Activated CD4-positive, alpha-beta T cell treated with anti-CD3 and anti-CD28 coated beads for 4 hours (primary cell): ENCODE measurements around the gene PTX3.

Source experiments
- DNase-seq, 2 donors: peaks; one replicate each; pipeline ENCODE4 v3.0.0-alpha.2; 2020

Gene PTX3

GRCh38 chr3:157427901-157428300, 8.7 kb upstream of the PTX3 start:
- no peak for DNase-seq

DNA sequence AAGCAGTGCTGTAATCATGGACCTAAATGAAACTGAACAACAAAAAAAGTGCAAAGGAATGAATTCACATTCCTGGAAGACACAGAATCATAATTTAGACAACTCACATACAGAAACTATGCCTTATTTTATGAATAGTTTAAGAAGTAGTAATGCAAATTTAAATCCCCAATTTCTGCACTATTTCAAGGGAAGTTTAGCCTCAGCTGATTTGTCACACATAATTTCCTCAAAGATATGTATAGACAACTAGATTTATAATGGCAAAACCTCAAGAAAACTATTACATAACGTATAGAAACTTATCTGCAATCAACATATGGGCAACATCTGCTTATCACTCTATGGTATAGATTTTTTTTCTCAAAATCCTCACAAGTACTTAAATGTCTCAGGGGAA, 7.8 kb upstream of the PTX3 start:
- no peak for DNase-seq

GRCh38 chr3:157429708-157430107, 6.9 kb upstream of the PTX3 start:
- no peak for DNase-seq

DNA sequence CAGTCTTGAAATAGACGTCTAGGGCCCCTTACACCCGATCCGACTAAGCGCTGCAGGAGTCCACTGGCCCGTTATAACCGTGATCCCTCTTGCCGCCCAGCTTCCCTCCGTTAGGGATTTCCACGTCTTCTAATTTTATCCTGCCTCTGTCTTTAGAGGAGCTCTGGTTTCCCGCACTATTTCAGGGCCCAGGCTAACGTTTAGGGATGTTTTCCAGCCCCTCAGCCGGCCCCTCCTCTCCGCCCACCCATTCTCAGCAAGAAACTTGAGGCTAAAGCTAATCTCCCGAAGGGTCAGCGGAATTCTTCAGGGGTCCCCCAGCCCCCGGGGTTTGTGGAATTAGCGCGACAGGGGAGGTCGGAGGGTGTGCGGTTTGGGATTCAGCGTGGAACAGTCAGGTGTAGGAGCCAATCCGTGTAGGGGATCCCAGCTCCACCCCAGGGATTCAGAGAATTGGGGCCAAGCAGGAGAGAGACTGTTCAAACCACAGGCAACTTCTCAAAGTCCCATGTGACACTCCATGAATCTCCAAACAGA, 1.6 kb downstream of the PTX3 start:
- DNase-seq = no peak

- no peak for DNase-seq
Observed at GRCh38 chr3:157441102-157441624, 4.5 kb downstream of the PTX3 start.

DNA sequence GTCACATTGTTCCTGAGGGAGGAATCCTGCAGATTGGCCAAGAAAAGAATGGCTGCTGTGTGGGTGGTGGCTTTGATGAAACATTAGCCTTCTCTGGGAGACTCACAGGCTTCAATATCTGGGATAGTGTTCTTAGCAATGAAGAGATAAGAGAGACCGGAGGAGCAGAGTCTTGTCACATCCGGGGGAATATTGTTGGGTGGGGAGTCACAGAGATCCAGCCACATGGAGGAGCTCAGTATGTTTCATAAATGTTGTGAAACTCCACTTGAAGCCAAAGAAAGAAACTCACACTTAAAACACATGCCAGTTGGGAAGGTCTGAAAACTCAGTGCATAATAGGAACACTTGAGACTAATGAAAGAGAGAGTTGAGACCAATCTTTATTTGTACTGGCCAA, 6.1 kb downstream of the PTX3 start:
- no peak for DNase-seq

DNA sequence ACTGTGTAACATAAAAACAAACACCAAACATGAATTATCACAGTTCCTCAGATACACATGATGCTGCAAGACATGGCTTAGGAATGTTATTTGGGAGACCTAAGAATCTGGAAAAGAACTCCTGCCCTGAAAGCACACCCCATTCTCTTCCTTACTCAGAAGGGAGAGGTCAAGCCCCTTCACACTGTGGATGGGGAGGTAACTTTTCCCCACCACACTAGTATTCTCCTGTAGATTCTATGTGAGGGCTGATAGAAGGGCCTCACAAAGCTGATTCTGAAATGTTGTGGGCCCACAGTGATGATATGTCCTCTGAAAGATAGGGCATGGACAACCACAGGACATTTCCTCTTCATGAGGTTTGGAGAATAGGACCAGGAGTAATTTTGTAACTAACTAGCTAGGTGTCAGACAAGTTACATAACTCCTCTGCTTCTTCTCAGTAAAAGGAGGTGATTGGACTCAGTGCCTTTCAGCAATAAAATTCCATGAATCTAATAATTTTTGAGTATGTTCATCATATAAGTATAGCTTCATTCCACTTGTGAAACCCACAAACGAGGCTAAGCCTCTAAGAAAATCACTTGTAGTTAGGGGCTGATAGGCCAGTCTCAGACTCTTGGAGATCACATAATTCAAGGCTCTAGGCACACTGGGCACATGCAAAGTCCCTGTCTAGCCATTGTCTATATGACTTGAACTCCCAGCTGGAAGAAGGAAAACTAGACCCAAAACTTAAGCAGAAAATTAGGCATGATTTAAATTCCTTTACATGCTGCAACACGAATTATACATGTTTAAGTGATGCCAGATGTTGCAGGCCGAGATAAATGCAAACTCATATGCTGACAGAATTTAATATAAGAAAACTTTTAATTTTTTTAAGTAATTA, 7.5 kb downstream of the PTX3 start:
- DNase-seq = no peak

- DNase-seq = no peak
Observed at GRCh38 chr3:157444797-157445184, 8.1 kb downstream of the PTX3 start.

- no peak for DNase-seq
Observed at GRCh38 chr3:157445857-157446256, 9.2 kb downstream of the PTX3 start.

- no peak for DNase-seq
Observed at GRCh38 chr3:157447026-157447694, 10.5 kb downstream of the PTX3 start.

DNA sequence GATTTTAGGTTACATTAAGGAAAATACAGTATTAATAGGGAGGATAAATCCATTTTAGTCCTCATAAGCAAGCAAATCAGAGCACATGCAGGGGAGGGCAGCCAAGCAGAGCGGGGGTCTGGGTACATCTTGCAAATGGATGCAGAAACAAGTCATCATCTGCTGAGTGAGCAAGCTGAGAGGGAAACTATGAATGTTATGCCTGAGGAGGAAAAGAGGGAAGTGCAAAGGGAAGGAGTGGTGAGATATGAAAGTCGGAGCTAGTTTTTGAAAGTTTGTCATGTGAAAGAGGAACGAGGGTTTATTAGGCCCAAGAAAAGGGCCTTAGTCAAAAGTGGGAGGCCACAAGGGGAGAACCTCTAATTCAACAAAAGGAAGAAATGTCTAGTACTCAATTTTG, 15.4 kb downstream of the PTX3 start:
- no peak for DNase-seq

- no peak for DNase-seq
Observed at GRCh38 chr3:157453824-157454223, 17.2 kb downstream of the PTX3 start.

DNA sequence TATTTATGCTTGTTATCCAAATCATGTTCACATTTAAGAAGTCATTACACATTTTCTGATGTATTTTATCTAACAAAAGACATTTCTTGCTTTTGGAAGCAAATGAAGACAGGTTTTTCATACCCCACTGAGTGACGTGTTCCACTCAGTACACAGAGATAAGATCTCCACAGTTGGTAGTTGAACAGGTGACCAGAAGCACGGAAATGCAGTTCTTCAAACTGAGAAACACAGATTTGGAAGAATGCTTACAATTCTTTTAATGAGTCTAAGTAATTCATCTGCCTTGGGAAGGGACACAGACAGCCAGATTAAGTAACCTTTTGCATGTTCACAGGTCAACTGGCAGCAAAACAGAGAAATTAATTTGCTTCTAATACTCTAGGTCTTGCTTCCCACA, 23.1 kb downstream of the PTX3 start:
- no peak for DNase-seq

- DNase-seq = no peak
Observed at GRCh38 chr3:157460253-157460652, 23.6 kb downstream of the PTX3 start.

- no peak for DNase-seq
Observed at GRCh38 chr3:157463816-157464215, 27.2 kb downstream of the PTX3 start.

DNA sequence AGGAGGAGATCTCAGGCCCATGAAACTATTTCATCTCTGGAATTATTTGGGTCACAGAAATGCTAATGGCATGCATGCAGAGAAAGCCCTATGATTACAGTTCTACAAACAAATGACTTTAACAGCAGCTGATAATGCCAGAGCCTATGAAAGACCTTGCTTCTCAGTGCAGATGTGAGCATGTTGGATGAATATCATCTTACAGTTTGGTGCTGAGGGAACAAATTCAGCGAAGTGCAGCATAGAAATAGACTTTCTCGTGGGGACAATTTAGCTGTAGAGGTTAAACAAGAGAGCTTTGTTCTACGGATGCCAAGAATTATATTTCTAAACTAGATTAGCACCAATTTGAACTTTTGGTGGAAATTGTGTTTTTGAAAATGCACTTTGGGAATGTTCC, 27.7 kb downstream of the PTX3 start:
- DNase-seq = no peak

GRCh38 chr3:157465741-157466140, 29.1 kb downstream of the PTX3 start:
- DNase-seq = no peak

GRCh38 chr3:157467200-157467599, 30.6 kb downstream of the PTX3 start:
- DNase-seq = no peak

GRCh38 chr3:157469561-157470294, 33.1 kb downstream of the PTX3 start:
- DNase-seq = no peak

GRCh38 chr3:157471064-157471463, 34.4 kb downstream of the PTX3 start:
- no peak for DNase-seq

DNA sequence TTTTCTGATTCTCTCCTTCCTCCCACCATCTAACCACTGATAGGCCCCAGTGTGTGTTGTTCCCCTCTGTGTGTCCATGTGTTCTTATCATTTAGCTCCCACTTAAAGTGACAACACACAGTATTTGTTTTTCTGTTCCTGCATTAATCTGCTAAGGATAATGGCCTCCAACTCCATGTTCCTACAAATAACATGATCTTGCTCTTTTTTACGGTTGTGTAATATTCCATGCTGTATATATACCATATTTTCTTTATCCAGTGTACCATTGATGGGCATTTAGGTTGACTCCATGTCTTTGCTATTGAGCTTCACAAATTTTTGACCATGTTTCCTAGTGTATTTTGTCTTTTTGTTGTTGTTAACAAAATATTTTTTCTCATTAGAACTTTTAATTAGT, 36.0 kb downstream of the PTX3 start:
- no peak for DNase-seq

DNA sequence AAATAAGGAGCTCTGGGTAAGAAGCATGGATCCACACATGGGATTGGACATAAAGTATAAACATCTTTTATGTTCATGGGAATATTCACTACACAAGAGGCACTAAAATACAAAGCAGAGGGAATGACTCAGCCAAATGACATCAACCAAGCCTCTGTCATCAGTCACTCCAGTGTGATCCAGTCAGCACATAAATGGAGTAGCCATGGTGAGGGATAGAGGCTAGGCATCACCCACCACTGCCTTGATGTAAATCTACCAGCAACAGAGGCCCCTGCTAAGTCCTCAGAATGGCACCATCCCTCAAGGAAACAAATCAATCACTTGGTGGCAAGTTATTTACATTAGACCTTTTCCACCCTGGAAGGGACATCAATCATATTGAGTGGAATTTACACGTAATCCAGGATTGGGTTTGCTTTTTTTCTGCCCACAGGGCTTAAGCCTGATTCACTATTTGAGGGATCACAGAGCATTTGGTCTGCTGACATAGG, 39.3 kb downstream of the PTX3 start:
- no peak for DNase-seq

GRCh38 chr3:157477441-157477840, 40.8 kb downstream of the PTX3 start:
- no peak for DNase-seq
